H1 (cell line): ENCODE data around the gene SSX2IP.
"Not testable (repeated sequence)": the region's sequence is repeated elsewhere in the genome, so short reads cannot be mapped to it uniquely, and the experiment has no call there.

Source experiments
- CEBPB ChIP-seq: IDR thresholded peaks from 2 replicates; pipeline ENCODE4 v1.6.1; 2012; ENCODE audit warnings: low read depth, low read length
- CHD1 ChIP-seq: IDR thresholded peaks from 2 replicates; pipeline ENCODE4 v1.6.1; 2012; ENCODE audit warnings: low read depth, low read length, improper control_type of control experiment
- CHD2 ChIP-seq: IDR thresholded peaks from 2 replicates; pipeline ENCODE4 v1.6.1; 2012; ENCODE audit warnings: low read length, improper control_type of control experiment
- EP300 ChIP-seq, 2 experiments: IDR thresholded peaks; 1 replicate in 1 of 2; 2 replicates in 1 of 2; pipeline ENCODE4 v1.6.1; 2011 to 2012; ENCODE audit warnings: low read depth in 2 of 2, low read length in 2 of 2, mild to moderate bottlenecking in 2 of 2, borderline replicate concordance in 1 of 2, inconsistent platforms in 1 of 2, moderate library complexity in 1 of 2
- EZH2 ChIP-seq: fragments of 200-600 bp; sonication (generic); IDR thresholded peaks from 2 replicates; pipeline ENCODE4 v1.7.1; 2012; ENCODE audit warnings: low read depth, mild to moderate bottlenecking, moderate library complexity, low read length, inconsistent platforms; ENCODE audit not compliant: severe bottlenecking
- MAFK ChIP-seq: IDR thresholded peaks from 2 replicates; pipeline ENCODE4 v1.6.1; 2012; ENCODE audit warnings: low read depth, mild to moderate bottlenecking, improper control_type of control experiment, low read length
- PHF8 ChIP-seq: fragments of 200-600 bp; sonication (generic); conservative IDR thresholded peaks from 2 replicates; pipeline ENCODE4 v1.7.1; 2012; ENCODE audit warnings: low read depth, mild to moderate bottlenecking, inconsistent platforms, low read length, moderate library complexity
- RBBP5 ChIP-seq: IDR thresholded peaks from 2 replicates; pipeline ENCODE4 v1.7.1; 2012; ENCODE audit warnings: low read depth, mild to moderate bottlenecking, inconsistent platforms, low read length, moderate library complexity, borderline replicate concordance
- RNF2 ChIP-seq: fragments of 200-900, 300-1000 bp; sonication (generic); IDR thresholded peaks from 2 replicates; pipeline ENCODE4 v1.7.1; 2016; ENCODE audit warnings: borderline replicate concordance, low read depth, mild to moderate bottlenecking, antibody characterized with exemption, low read length; ENCODE audit not compliant: poor library complexity, severe bottlenecking; ENCODE audit errors: missing control alignments
- SIRT6 ChIP-seq: IDR thresholded peaks from one replicate; pipeline ENCODE4 v1.7.1; 2012; ENCODE audit warnings: low read length, inconsistent platforms
- SRF ChIP-seq: IDR thresholded peaks from 2 replicates; pipeline ENCODE4 v1.6.1; 2011; ENCODE audit warnings: mild to moderate bottlenecking, low read depth, low read length, moderate library complexity
- YY1 ChIP-seq: IDR thresholded peaks from 2 replicates; pipeline ENCODE4 v1.6.1; 2011; ENCODE audit warnings: low read depth, mild to moderate bottlenecking, low read length
- TF ChIP-seq, protein P1 (sequence below), 3 experiments: IDR thresholded peaks; 1 replicate in 2 of 3; 2 replicates in 1 of 3; pipeline versions ENCODE4 v1.5.1 to v1.6.1; 2011; ENCODE audit warnings: low read length in 3 of 3, mild to moderate bottlenecking in 3 of 3, inconsistent platforms in 2 of 3, low read depth in 1 of 3, moderate library complexity in 1 of 3; ENCODE audit not compliant: insufficient read depth in 1 of 3; ENCODE audit errors: control extremely low read depth in 1 of 3
- TF ChIP-seq, protein P2 (sequence below): IDR thresholded peaks from 2 replicates; pipeline ENCODE4 v1.6.1; 2011; ENCODE audit warnings: low read length, improper control_type of control experiment

DNA sequence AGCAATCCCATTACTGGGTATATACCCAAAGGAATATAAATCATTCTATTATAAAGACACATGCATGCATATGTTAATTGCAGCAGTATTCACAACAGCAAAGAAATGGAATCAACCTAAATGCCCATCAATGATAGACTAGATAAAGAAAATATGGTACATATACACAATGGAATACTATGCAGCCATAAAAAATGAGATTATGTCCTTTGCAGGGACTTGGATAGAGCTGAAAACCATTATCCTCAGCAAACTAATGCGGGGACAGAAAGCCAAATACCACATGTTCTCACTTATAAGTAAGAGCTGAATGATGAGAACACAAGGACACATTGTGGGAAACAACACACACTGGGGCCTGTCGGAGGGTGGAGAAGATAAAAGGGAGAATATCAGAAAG, 95.3 kb downstream of the SSX2IP start:
- not testable (repeated sequence) for TF ChIP-seq MAFK; SIRT6; PHF8; CHD1; EP300 (IDR thresholded peaks at IDR 0.05; ENCODE audit: borderline replicate concordance in 1 of 2, low read depth in 2 of 2, low read length in 2 of 2); SRF; RBBP5; CHD2; YY1; EZH2; CEBPB; RNF2
- TF ChIP-seq, protein P1, sequence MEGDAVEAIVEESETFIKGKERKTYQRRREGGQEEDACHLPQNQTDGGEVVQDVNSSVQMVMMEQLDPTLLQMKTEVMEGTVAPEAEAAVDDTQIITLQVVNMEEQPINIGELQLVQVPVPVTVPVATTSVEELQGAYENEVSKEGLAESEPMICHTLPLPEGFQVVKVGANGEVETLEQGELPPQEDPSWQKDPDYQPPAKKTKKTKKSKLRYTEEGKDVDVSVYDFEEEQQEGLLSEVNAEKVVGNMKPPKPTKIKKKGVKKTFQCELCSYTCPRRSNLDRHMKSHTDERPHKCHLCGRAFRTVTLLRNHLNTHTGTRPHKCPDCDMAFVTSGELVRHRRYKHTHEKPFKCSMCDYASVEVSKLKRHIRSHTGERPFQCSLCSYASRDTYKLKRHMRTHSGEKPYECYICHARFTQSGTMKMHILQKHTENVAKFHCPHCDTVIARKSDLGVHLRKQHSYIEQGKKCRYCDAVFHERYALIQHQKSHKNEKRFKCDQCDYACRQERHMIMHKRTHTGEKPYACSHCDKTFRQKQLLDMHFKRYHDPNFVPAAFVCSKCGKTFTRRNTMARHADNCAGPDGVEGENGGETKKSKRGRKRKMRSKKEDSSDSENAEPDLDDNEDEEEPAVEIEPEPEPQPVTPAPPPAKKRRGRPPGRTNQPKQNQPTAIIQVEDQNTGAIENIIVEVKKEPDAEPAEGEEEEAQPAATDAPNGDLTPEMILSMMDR (IDR thresholded peaks at IDR 0.05; ENCODE audit: control extremely low read depth in 1 of 3, insufficient read depth in 1 of 3, low read depth in 1 of 3, low read length in 3 of 3): not testable (repeated sequence)
- TF ChIP-seq, protein P2, sequence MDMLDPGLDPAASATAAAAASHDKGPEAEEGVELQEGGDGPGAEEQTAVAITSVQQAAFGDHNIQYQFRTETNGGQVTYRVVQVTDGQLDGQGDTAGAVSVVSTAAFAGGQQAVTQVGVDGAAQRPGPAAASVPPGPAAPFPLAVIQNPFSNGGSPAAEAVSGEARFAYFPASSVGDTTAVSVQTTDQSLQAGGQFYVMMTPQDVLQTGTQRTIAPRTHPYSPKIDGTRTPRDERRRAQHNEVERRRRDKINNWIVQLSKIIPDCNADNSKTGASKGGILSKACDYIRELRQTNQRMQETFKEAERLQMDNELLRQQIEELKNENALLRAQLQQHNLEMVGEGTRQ: not testable (repeated sequence)
